GM12891 (cell line): Measurements from ENCODE around the gene AGTPBP1.

ENCODE experiments used
- DNase-seq: peaks from one replicate; pipeline ENCODE4 v3.0.0; 2011; ENCODE audit warnings: low spot score; ENCODE audit not compliant: insufficient read length
- FAIRE-seq: peaks from 2 replicates; lab custom pipeline; 2011; peaks lifted over from hg19 to GRCh38; lab: Jason Lieb, UNC
- PAX5 ChIP-seq: IDR thresholded peaks from 2 replicates; pipeline ENCODE4 v1.6.1; 2011; ENCODE audit warnings: low read length, moderate library complexity, mild to moderate bottlenecking; ENCODE audit not compliant: insufficient read depth, severe bottlenecking
- POLR2A ChIP-seq: IDR thresholded peaks from 2 replicates; pipeline ENCODE4 v1.6.1; 2011; ENCODE audit warnings: low read depth, low read length, control low read depth
- POLR2AphosphoS5 ChIP-seq: IDR thresholded peaks from 2 replicates; pipeline ENCODE4 v1.6.1; 2011; ENCODE audit warnings: low read depth, low read length, control low read depth
- POU2F2 ChIP-seq: IDR thresholded peaks from 2 replicates; pipeline ENCODE4 v1.6.1; 2011; ENCODE audit warnings: low read depth, mild to moderate bottlenecking, control low read depth, low read length, moderate library complexity
- SPI1 ChIP-seq: IDR thresholded peaks from 2 replicates; pipeline ENCODE4 v1.6.1; 2011; ENCODE audit warnings: low read depth, low read length, control low read depth
- TAF1 ChIP-seq: IDR thresholded peaks from 2 replicates; pipeline ENCODE4 v1.6.1; 2011; ENCODE audit warnings: low read depth, low read length, control low read depth

AGTPBP1 gene

DNA sequence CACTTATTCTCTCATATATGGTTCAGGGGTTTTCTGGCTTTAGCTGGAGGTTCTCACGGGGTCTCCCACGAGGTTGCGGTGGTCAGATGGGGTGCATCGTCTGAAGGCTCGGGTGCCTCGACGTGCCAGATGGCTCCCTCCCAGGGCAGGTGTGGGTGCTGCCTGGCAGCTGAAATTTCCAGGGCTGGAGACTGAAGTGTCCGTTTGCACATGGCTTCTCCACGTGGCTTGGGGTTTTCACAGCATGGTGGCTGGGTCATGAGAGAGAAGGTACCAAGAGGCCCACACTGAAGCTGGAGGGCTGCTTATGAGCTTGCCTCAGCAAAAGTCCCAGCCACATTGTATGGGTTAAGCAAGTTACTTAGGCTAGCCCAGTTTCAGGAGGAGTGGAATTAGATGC is 218.6 kb downstream of the AGTPBP1 start:
- FAIRE-seq (peak; percentile 20), DNase-seq (no peak)
- TF ChIP-seq POLR2AphosphoS5 (no peak), TAF1 (no peak), PAX5 (no peak), SPI1 (no peak), POLR2A (no peak), POU2F2 (no peak)

DNA sequence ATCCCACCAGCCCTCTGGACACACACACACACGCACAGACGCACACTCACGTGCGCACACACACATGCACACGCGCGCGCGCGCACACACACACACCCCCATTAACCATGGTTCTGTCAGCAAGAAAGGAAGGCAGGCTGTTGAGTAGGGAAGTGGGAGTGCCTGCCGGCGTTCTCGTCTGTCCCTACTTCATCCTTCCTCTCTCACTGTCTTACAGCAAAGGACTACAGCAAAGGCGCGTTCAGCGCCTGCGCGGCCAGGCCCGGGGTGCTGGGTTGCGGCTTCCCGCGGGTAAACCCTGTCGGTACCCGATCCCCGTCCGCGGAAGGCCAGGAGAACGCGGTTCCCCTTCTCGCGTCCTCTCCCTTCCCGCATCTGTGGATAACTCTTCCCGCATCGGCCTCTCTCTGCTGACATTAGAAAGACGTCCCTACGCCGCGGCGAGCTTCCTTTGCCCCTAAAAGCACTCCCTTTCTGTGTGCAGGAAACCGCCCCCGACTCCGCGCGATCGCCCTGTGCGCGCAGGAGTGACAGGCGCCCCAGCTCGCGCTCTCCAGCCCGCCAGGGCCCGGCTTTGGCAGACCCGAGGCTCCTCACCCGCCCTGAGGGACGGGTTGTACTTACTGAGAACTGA is 219.2 kb downstream of the AGTPBP1 start:
- FAIRE-seq (peak; percentile 76), DNase-seq (peak; percentile 46)
- TF ChIP-seq PAX5 (no peak), SPI1 (peak; percentile 28; the same call in 1 of the 2 replicates), TAF1 (no peak), POU2F2 (no peak), POLR2AphosphoS5 (no peak), POLR2A (no peak)

DNA sequence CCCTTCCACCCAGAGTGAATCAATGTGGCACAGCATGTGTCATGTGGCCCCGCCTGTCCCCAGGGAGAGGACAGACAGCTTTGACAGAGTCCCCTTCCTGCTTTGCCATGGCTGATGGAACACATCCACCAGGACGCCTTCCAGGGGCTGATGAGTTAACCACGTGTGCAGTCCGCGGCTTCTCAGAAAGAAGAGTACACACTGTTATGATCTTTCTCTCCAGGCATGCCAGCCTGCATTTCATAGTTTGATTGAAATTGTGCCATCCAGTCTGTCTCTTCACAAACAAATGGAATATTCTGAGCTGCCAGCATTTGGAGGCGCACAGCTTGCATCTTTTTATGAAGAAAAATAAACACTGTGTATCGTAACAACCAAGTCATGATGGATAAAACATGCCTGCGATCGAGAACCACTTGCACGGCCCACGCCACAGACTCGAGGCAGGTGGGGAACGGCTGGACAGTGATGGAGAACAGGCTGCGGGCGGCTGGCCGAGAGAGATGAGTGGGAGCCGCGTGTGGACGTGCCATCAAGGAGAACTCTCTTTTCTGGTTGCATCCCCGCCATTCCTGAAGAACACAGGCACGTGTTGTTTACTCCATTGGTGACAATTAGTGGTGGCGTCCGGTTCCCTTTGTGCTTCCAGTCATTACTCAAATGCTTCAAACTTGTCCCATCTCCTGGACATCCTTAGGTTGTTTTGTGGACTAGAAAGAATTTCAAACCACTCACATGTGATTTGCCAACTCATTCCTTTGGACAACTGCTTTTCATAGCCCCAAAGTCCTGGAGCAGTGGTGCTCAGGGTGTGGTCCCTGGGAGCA is 220.2 kb downstream of the AGTPBP1 start:
- no peak for FAIRE-seq
- no peak for DNase-seq
- TF ChIP-seq SPI1 (no peak), POU2F2 (no peak), POLR2A (no peak), PAX5 (no peak), TAF1 (no peak), POLR2AphosphoS5 (no peak)

DNA sequence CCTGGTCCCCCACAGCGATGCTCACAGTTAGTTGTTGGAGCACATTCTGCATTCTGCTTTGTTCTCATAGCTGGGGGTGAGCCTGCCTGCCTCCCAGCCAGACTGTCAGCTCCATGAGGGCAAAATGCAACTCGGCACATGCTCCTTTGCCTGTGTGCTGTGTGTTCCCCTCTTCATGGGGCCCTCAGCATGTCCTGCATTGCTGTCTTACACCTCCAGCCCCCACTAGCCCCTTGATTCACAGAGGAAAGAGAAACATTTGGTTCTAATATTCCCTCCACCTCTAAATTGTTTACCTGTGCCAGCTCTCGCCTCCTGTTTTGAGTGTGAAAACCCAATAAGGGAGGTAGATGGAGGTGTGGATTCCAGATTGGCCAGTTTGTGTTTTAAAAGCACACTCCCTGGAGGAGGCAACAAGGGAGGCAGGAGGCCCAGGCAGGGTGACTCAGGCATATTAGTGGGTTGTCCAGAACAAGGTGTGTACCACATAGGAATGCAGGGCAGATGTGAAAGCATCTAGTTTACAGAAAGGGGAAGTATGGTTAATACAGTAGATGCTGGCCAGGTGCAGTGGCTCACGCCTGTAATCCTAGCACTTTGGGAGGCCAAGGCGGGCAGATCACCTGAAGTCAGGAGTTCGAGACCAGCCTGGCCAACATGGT is 224.6 kb downstream of the AGTPBP1 start:
- TF ChIP-seq SPI1, result no peak
- no peak for TF ChIP-seq POLR2A
- no peak for TF ChIP-seq PAX5
- no peak for TF ChIP-seq POLR2AphosphoS5
- TF ChIP-seq POU2F2, result no peak
- TF ChIP-seq TAF1, result no peak
- no peak for FAIRE-seq
- no peak for DNase-seq

GRCh38 chr9:85516455-85516854 is 225.3 kb downstream of the AGTPBP1 start:
- TF ChIP-seq PAX5, result no peak
- TF ChIP-seq SPI1, result no peak
- FAIRE-seq (no peak), DNase-seq (no peak)

DNA sequence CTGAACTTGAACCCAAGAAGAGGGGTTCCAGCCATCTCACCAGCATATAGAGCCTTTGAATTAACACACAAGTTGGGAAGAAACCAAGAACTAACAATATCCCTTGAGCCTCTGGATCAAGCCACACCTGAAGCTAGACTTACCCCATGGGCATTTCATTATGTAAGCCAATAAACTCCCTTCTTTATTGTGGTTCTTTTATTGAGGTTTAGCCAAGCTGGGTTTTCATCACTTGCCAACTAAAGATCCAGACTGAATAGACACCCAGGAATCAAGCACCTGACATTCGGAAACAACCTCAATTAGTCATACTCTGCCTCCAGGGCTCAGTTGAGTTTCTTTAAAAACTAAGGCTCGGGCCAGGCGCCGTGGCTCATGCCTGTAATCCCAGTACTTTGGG is 226.7 kb downstream of the AGTPBP1 start:
- FAIRE-seq (no peak), DNase-seq (no peak)

GRCh38 chr9:85514256-85514655 is 227.5 kb downstream of the AGTPBP1 start:
- TF ChIP-seq POU2F2, result no peak
- no peak for TF ChIP-seq PAX5
- TF ChIP-seq SPI1, result no peak
- no peak for TF ChIP-seq POLR2AphosphoS5
- TF ChIP-seq TAF1, result no peak
- TF ChIP-seq POLR2A, result no peak
- no peak for DNase-seq
- no peak for FAIRE-seq

More for the DNA sequence above, 226.7 kb downstream of the AGTPBP1 start:
- TF ChIP-seq SPI1 (no peak), POLR2A (no peak), PAX5 (no peak), POLR2AphosphoS5 (no peak), TAF1 (no peak), POU2F2 (no peak)

DNA sequence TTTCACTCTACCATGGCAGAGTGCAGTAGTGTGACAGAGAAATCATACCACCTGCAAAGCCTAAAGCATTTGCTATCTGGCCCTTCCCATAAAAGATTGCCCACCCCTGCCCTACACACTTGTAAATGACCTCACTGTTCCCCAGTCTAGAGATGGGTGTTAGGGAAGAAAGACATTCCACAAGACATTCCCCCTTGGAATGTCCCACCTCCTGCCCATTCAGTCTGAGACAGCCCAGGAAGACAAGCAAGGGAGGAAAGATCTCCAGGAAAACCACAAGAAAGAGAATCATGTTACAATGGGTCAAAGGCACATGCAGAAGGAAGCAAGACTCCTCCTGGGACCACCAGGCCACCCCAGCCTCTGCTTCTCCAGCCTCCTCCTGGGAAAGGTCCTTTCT is 230.0 kb downstream of the AGTPBP1 start:
- TF ChIP-seq SPI1, result no peak
- TF ChIP-seq TAF1, result no peak
- no peak for TF ChIP-seq PAX5
- DNase-seq (no peak), FAIRE-seq (no peak)

GRCh38 chr9:85510830-85511504 is 230.8 kb downstream of the AGTPBP1 start:
- no peak for FAIRE-seq
- TF ChIP-seq POU2F2 (no peak), POLR2AphosphoS5 (no peak), PAX5 (no peak), TAF1 (no peak), SPI1 (no peak), POLR2A (no peak)
- no peak for DNase-seq
